ENCODE measurements around the gene C5orf52. TPM values are rescaled to one million over a fixed set of nuclear protein-coding genes. Genes with fewer than 3 reads are reported as not detected.

Gene C5orf52
- total and polyA plus RNA-seq, 2 donors (not counting 3 experiments of a cell fraction or from before 2014, with no cell fraction given), result not detected

DNA sequence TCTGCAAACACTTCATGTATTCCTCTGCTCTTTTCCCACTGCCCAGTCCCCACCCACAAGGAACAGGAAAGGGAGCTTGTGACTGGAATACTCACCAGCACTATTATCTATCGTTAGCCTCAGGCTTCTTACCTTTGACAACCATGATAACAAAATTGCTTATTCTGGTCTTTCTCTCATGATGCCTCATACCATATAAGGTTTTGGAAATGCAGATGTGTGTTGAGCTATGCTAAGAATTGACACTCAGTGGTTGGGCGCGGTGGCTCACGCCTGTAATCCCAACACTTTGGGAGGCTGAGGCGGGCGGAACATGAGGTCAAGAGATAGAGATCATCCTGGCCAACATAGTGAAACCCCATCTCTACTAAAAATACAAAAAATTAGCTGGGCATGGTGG, 44.5 kb upstream of the C5orf52 start:
- H3K4me1 ChIP-seq (ENCODE audit: control insufficient read depth, extremely low read depth, insufficient read depth, low read length), result no peaks in the 10 kb centered on the region
- FAIRE-seq (no peak), DNase-seq (ENCODE audit: low read depth, low spot score) (no peak)
- H3K27ac ChIP-seq (ENCODE audit: insufficient read depth, low read depth, low read length), result no peak overlapping the region
- H3K9me1 ChIP-seq (replicated peaks; ENCODE audit: control insufficient read depth, extremely low read depth, insufficient read depth, low read length), result no peaks in the 10 kb centered on the region
- H3K27me3 ChIP-seq (ENCODE audit: control insufficient read depth in 2 of 2, insufficient read depth in 2 of 2, low read length in 2 of 2), result no peaks in the 10 kb centered on the region
- BruUV-seq (replicated peaks), result no TSS peak
- no peak overlapping the region for H3K4me3 ChIP-seq (replicated peaks in 1 of 3; ENCODE audit: insufficient read depth in 1 of 3, low read depth in 1 of 3, low read length in 3 of 3)
- ChIA-PET CTCF (interaction anchor here (1.2 kb wide), 1 partner anchor 15 kb away, joined by 3 read pairs; no protein-coding TSS in a partner anchor), POLR2A (no interaction called here)
- TF ChIP-seq POLR2AphosphoS5 (IDR thresholded peaks at IDR 0.05; ENCODE audit: insufficient read depth, low read depth, low read length), result no peak
- TF ChIP-seq, protein P1, sequence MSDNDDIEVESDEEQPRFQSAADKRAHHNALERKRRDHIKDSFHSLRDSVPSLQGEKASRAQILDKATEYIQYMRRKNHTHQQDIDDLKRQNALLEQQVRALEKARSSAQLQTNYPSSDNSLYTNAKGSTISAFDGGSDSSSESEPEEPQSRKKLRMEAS (IDR thresholded peaks at IDR 0.05; ENCODE audit: insufficient read depth, insufficient read length), result no peak
- intact Hi-C loops (cut with micrococcal nuclease), result no loop called here
- H4K20me1 ChIP-seq (replicated peaks; ENCODE audit: control insufficient read depth, extremely low read depth, insufficient read depth, low read length), result no peaks in the 10 kb centered on the region
- dilution Hi-C loops (cut with MboI; ENCODE audit: extremely low pct_ligation_motif_present, low sequenced_read_pairs), result no loop called here
- no peak overlapping the region for H3K4me2 ChIP-seq (ENCODE audit: insufficient read depth, low read length)
- H2AFZ ChIP-seq (ENCODE audit: low read depth, low read length), result no peak overlapping the region
- no peaks in the 10 kb centered on the region for H3K79me2 ChIP-seq (ENCODE audit: control insufficient read depth, insufficient read depth, low read length)
- H3K36me3 ChIP-seq (ENCODE audit: control insufficient read depth in 2 of 2, extremely low read depth in 1 of 2, insufficient read depth in 2 of 2, low read length in 2 of 2), result no peaks in the 10 kb centered on the region
- peaks cover 2% of the 10 kb centered on the region for H3K9me3 ChIP-seq (replicated peaks; ENCODE audit: control insufficient read depth, insufficient read depth, low read length)
- H3K9ac ChIP-seq (replicated peaks; ENCODE audit: extremely low read depth, insufficient read depth, low read length), result no peak overlapping the region

DNA sequence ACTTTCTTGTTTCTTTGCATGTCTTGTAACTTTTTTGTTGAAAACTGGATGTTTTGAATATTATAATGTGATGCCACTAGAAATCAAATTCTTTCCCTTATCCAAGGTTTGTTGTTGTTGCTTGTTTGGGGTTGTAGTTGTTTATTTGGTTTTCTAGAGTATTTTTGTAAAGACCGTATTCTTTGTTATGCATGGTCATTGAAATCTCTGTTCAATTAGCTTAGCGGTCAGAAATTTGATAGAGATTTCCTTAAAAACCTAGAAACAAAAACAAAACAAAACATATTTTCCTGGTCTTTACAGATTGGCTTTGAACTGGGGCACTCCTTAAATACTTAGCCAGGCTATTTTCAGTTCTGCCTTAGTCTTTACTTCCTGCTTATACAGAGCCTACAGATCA, 41.0 kb upstream of the C5orf52 start:
- Histone ChIP-seq H3K27ac (ENCODE audit: insufficient read depth, low read depth, low read length) (no peak overlapping the region), H3K9ac (replicated peaks; ENCODE audit: extremely low read depth, insufficient read depth, low read length) (no peak overlapping the region), H3K79me2 (ENCODE audit: control insufficient read depth, insufficient read depth, low read length) (no peaks in the 10 kb centered on the region), H3K27me3 (ENCODE audit: control insufficient read depth in 2 of 2, insufficient read depth in 2 of 2, low read length in 2 of 2) (no peaks in the 10 kb centered on the region), H3K9me1 (replicated peaks; ENCODE audit: control insufficient read depth, extremely low read depth, insufficient read depth, low read length) (no peaks in the 10 kb centered on the region), H3K36me3 (ENCODE audit: control insufficient read depth in 2 of 2, extremely low read depth in 1 of 2, insufficient read depth in 2 of 2, low read length in 2 of 2) (no peaks in the 10 kb centered on the region), H3K9me3 (replicated peaks; ENCODE audit: control insufficient read depth, insufficient read depth, low read length) (peaks cover 2% of the 10 kb centered on the region), H4K20me1 (replicated peaks; ENCODE audit: control insufficient read depth, extremely low read depth, insufficient read depth, low read length) (no peaks in the 10 kb centered on the region), H3K4me2 (ENCODE audit: insufficient read depth, low read length) (no peak overlapping the region), H3K4me3 (replicated peaks in 1 of 3; ENCODE audit: insufficient read depth in 1 of 3, low read depth in 1 of 3, low read length in 3 of 3) (no peak overlapping the region), H3K4me1 (ENCODE audit: control insufficient read depth, extremely low read depth, insufficient read depth, low read length) (no peaks in the 10 kb centered on the region), H2AFZ (ENCODE audit: low read depth, low read length) (no peak overlapping the region)
- POLR2A ChIA-PET, result no interaction called here
- CTCF ChIA-PET, result no interaction called here
- no TSS peak for BruUV-seq (replicated peaks)
- dilution Hi-C loops (cut with MboI; ENCODE audit: extremely low pct_ligation_motif_present, low sequenced_read_pairs), result no loop called here
- intact Hi-C loops (cut with micrococcal nuclease), result no loop called here
- TF ChIP-seq POLR2A (IDR thresholded peaks at IDR 0.05; ENCODE audit: low read depth, low read length), result no peak
- no peak for TF ChIP-seq EZH2 (IDR thresholded peaks at IDR 0.05; ENCODE audit: borderline replicate concordance, low read depth, low read length, severe bottlenecking)
- TF ChIP-seq, protein P1 (IDR thresholded peaks at IDR 0.05; ENCODE audit: insufficient read depth, insufficient read length), result no peak
- TF ChIP-seq GATA2 (IDR thresholded peaks at IDR 0.05; ENCODE audit: insufficient read depth, insufficient read length, low read depth, low read length), result no peak
- TF ChIP-seq JUN (IDR thresholded peaks at IDR 0.05; ENCODE audit: borderline replicate concordance, insufficient read depth, insufficient read length, low read depth), result no peak
- TF ChIP-seq POLR2AphosphoS5 (IDR thresholded peaks at IDR 0.05; ENCODE audit: insufficient read depth, low read depth, low read length), result no peak
- TF ChIP-seq, protein P2, sequence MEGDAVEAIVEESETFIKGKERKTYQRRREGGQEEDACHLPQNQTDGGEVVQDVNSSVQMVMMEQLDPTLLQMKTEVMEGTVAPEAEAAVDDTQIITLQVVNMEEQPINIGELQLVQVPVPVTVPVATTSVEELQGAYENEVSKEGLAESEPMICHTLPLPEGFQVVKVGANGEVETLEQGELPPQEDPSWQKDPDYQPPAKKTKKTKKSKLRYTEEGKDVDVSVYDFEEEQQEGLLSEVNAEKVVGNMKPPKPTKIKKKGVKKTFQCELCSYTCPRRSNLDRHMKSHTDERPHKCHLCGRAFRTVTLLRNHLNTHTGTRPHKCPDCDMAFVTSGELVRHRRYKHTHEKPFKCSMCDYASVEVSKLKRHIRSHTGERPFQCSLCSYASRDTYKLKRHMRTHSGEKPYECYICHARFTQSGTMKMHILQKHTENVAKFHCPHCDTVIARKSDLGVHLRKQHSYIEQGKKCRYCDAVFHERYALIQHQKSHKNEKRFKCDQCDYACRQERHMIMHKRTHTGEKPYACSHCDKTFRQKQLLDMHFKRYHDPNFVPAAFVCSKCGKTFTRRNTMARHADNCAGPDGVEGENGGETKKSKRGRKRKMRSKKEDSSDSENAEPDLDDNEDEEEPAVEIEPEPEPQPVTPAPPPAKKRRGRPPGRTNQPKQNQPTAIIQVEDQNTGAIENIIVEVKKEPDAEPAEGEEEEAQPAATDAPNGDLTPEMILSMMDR (IDR thresholded peaks at IDR 0.05; ENCODE audit: extremely low read depth in 1 of 2, insufficient read depth in 1 of 2, low read depth in 1 of 2, low read length in 2 of 2), result no peak
- no peak for TF ChIP-seq MYC (IDR thresholded peaks at IDR 0.05; ENCODE audit: low read depth, low read length)
- no peak for TF ChIP-seq FOS (IDR thresholded peaks at IDR 0.05; ENCODE audit: borderline replicate concordance, insufficient read depth, low read length)
- DNase-seq (ENCODE audit: low read depth, low spot score) (no peak), FAIRE-seq (no peak)
